GM23248 (cell line): ENCODE data around the gene WARS2. TPM values are rescaled to one million over a fixed set of nuclear protein-coding genes. Genes with fewer than 3 reads are reported as not detected.

Experiments
- DNase-seq: peaks from one replicate; pipeline ENCODE4 v3.0.0-alpha.2; 2015
- H2AFZ ChIP-seq: fragments of 200-600 bp; sonication (generic); 2 replicates; pipeline ENCODE4 v1.6.1; 2016; ENCODE audit warnings: antibody characterized with exemption
- H3F3A ChIP-seq: fragments of 200-600 bp; sonication (generic); 2 replicates; pipeline ENCODE4 v1.6.1; 2016; ENCODE audit warnings: mild to moderate bottlenecking, antibody characterized with exemption, mixed run types; ENCODE audit not compliant: insufficient read depth
- H3K27ac ChIP-seq: fragments of 200-600 bp; sonication (generic); 2 replicates; pipeline ENCODE4 v1.5.1; 2016; ENCODE audit warnings: mild to moderate bottlenecking
- H3K27me3 ChIP-seq: fragments of 200-600 bp; sonication (generic); replicated peaks from 2 replicates; pipeline ENCODE4 v1.6.1; 2016; ENCODE audit warnings: mild to moderate bottlenecking; ENCODE audit not compliant: insufficient read depth
- H3K36me3 ChIP-seq: fragments of 200-600 bp; sonication (generic); 2 replicates; pipeline ENCODE4 v1.6.1; 2016; ENCODE audit warnings: low read depth, mild to moderate bottlenecking
- H3K4me1 ChIP-seq: fragments of 200-600 bp; sonication (generic); 2 replicates; pipeline ENCODE4 v1.6.1; 2016; ENCODE audit warnings: mild to moderate bottlenecking; ENCODE audit not compliant: insufficient read depth
- H3K4me2 ChIP-seq: fragments of 200-600 bp; sonication (generic); one replicate; pipeline ENCODE4 v1.6.1; 2016; ENCODE audit warnings: mild to moderate bottlenecking; ENCODE audit not compliant: unreplicated experiment
- H3K4me3 ChIP-seq: fragments of 200-600 bp; sonication (generic); 2 replicates; pipeline ENCODE4 v1.5.1; 2016; ENCODE audit warnings: mild to moderate bottlenecking
- H3K79me2 ChIP-seq: fragments of 200-600 bp; sonication (generic); 2 replicates; pipeline ENCODE4 v1.6.1; 2016; ENCODE audit warnings: mild to moderate bottlenecking; ENCODE audit not compliant: insufficient read depth
- H3K9ac ChIP-seq: fragments of 200-600 bp; sonication (generic); 2 replicates; pipeline ENCODE4 v1.6.1; 2016; ENCODE audit warnings: mild to moderate bottlenecking
- H3K9me2 ChIP-seq: fragments of 200-600 bp; sonication (generic); 2 replicates; pipeline ENCODE4 v1.6.1; 2016; ENCODE audit warnings: mixed run types, mild to moderate bottlenecking, moderate library complexity; ENCODE audit not compliant: insufficient read depth
- H3K9me3 ChIP-seq: fragments of 200-600 bp; sonication (generic); one replicate; pipeline ENCODE4 v1.6.1; 2017; ENCODE audit warnings: low read depth
- H4K20me1 ChIP-seq: fragments of 200-600 bp; sonication (generic); 2 replicates; pipeline ENCODE4 v1.6.0; 2016; ENCODE audit not compliant: insufficient read depth
- EZH2 ChIP-seq: fragments of 200-600 bp; sonication (generic); IDR thresholded peaks from 2 replicates; pipeline ENCODE4 v1.6.1; 2018; ENCODE audit warnings: antibody characterized with exemption, mild to moderate bottlenecking; ENCODE audit not compliant: insufficient read depth, poor library complexity, severe bottlenecking
- EZH2phosphoT487 ChIP-seq: fragments of 200-600 bp; sonication (generic); IDR thresholded peaks from 2 replicates; pipeline ENCODE4 v1.6.1; 2018; ENCODE audit warnings: antibody characterized with exemption, moderate library complexity, mild to moderate bottlenecking, low read depth; ENCODE audit not compliant: insufficient read depth
- WGBS, 2 experiments: methylation state at CpG; one replicate each; pipeline ENCODE4 v1.1.6; 2015 to 2017; ENCODE audit warnings: low lambda C conversion rate in 2 of 2, low coverage in 1 of 2; ENCODE audit errors: missing lambda C conversion rate in 2 of 2; 5-methylcytosine and 5-hydroxymethylcytosine counted together
- in situ Hi-C: fragments of 300-500 bp; cut with MboI; formaldehyde crosslinking; loops from 2 replicates; pipeline ENCODE4 v1.15.0; 2020
- polyA plus RNA-seq: library from polyadenylated mRNA; unstranded; fragments of >200 nt; fragmentation: Nextera tagmentation; extraction: Ambion mirVana; gene quantifications from 2 replicates; pipeline ENCODE4 v1.2.1, GENCODE V29; 2016
- total RNA-seq: library from RNA; depleted of rRNA; stranded (reverse); fragments of >200 nt; shearing (Covaris generic); gene quantifications from 2 replicates; pipeline ENCODE4 v1.2.3, GENCODE V29; 2014

Gene WARS2
- total and polyA plus RNA-seq, 2 experiments from 2014 or later = 7.9 to 13.8 TPM

DNA sequence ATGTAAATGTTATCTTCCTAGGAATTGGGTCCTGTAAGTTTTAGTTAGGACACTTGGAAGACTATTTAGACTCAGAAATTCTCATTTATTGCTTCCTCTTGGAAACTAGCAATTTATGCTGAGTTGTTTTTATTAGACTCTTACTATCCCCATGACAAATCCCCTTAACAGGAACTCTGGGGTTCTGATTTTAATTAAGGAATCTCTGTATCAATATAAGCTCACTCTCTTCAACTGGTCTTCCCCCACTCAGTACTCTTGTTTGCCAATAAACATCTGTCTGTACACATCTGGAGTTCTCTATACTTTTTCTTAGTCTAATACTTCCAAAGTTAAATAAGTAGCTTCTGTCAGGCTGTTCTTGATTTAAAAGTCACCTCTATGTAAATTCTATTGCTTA lies 88.2 kb downstream of the WARS2 start:
- TF ChIP-seq EZH2 (no peak), EZH2phosphoT487 (no peak)
- Histone ChIP-seq H3K79me2 (no peaks in the 10 kb centered on the region), H3K9me3 (no peaks in the 10 kb centered on the region), H3K4me1 (peaks cover 8% of the 10 kb centered on the region), H3K9me2 (no peaks in the 10 kb centered on the region), H3K9ac (no peak overlapping the region), H3F3A (peaks cover 8% of the 10 kb centered on the region; the same call in 1 of the 2 replicates), H3K27ac (no peak overlapping the region), H2AFZ (no peak overlapping the region), H3K4me2 (no peak overlapping the region), H4K20me1 (no peaks in the 10 kb centered on the region), H3K4me3 (no peak overlapping the region), H3K27me3 (no peaks in the 10 kb centered on the region), H3K36me3 (no peaks in the 10 kb centered on the region)
- in situ Hi-C loops = no loop called here
- no peak for DNase-seq

DNA sequence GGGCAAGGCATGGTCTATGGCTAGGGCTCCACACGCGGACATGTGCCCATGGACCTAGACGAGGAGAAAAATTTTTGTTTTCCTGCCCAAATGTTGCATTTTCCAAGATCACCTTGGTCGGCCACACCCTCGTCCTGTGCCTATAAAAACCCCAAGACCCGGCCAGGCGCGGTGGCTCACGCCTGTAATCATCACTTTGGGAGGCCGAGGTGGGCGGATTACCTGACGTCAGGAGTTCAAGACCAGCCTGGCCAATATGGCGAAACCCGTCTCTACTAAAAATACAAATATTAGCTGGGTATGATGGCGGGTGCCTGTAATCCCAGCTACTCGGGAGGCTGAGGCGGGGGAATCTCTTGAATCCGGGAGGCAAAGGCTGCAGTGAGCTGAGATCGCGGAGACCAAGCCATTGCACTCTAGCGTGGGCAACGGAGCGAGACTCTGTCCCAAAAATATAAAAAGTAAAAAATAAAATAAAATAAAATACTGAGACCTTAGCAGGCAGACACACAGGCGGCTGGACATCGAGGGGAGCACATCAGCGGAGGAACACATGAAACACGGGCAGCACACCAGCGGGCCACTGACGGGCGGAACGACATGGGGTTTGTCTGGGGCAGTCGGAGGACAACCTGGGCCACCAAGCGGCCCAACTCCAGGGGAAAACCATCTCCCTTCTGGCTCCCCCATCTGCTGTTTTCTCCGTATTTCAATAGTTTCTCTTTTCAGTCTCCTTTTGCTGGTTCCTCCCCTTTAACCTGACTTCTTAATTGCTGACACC lies 91.6 kb downstream of the WARS2 start:
- 96 to 97% methylated on average over 31 to 34 of the region's 34 CpGs for WGBS, 2 experiments
- Histone ChIP-seq H3K4me3 (no peak overlapping the region), H3K9me2 (no peaks in the 10 kb centered on the region), H3K27ac (no peak overlapping the region), H3K4me2 (no peak overlapping the region), H3F3A (peaks cover 31% of the 10 kb centered on the region), H3K9me3 (no peaks in the 10 kb centered on the region), H3K4me1 (peaks cover 27% of the 10 kb centered on the region), H3K79me2 (no peaks in the 10 kb centered on the region), H3K9ac (no peak overlapping the region), H3K36me3 (no peaks in the 10 kb centered on the region), H3K27me3 (no peaks in the 10 kb centered on the region), H4K20me1 (no peaks in the 10 kb centered on the region), H2AFZ (no peak overlapping the region)
- TF ChIP-seq EZH2phosphoT487 = no peak
- no peak for TF ChIP-seq EZH2
- no peak for DNase-seq
- in situ Hi-C loops = no loop called here

DNA sequence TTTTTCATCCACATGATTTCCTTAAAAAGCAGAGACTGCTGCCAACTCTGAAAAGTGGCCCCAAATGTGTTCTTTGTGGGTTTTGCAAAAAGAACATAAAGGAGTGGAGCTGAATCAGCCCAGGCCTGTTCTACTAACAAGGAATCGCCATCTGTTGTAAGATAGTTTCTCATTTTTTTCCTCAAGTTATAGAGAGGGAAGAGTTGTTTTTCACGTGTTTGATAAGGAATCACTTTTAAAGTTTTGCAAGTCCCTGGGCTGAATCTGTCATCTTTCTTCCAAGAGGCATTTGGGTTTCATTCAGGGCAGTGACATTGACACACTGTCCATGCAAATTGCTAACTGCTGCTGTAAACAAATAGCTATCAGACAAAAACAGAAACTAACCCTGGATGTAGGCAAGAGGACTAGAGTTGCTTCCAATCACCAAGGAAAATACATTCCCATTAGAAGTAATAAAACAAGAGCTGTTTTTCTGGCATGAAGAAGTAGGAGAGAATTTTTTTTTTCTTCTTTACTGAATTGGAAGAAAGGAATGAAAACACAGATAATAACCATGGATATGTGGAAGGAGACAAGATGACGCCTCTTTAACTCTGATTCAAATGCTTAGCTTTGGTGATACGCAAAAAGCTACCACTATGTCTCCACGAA lies 93.5 kb downstream of the WARS2 start:
- peaks cover 27% of the 10 kb centered on the region for H3K4me1 ChIP-seq
- no peaks in the 10 kb centered on the region for H3K27me3 ChIP-seq
- H3K27ac ChIP-seq = peak overlapping the region; percentile 98
- H3K79me2 ChIP-seq = no peaks in the 10 kb centered on the region
- TF ChIP-seq EZH2phosphoT487 (no peak), EZH2 (no peak)
- H3K9ac ChIP-seq = peak overlapping the region; percentile 86
- H3K9me2 ChIP-seq = no peaks in the 10 kb centered on the region
- peak overlapping the region; percentile 83 for H3K4me2 ChIP-seq
- peak; percentile 88 for DNase-seq
- no peaks in the 10 kb centered on the region for H3K36me3 ChIP-seq
- H4K20me1 ChIP-seq = no peaks in the 10 kb centered on the region
- in situ Hi-C loops = no loop called here
- H3F3A ChIP-seq = peaks cover 31% of the 10 kb centered on the region
- WGBS, 2 experiments = 4 to 11% methylated on average over 5 of the region's 5 CpGs
- peak overlapping the region; percentile 65 for H3K4me3 ChIP-seq
- H3K9me3 ChIP-seq = no peaks in the 10 kb centered on the region
- peak overlapping the region; percentile 73 for H2AFZ ChIP-seq

DNA sequence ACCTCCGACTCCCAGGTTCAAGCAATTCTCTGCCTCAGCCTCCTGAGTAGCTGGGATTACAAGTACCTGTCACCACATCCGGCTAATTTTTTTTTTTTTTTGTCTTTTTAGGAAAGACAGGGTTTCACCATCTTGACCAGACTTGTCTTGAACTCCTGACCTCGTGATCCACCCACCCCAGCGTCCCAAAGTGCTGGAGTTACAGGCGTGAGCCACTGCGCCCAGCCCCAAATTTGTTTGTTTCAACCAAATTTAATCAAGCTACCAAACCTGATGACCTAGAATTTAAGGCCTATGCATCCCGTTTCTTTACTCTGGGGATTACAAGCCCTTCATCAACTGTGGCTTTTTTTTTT lies 94.0 kb downstream of the WARS2 start:
- Histone ChIP-seq H3K9ac (peak overlapping the region; percentile 86), H3K4me3 (peak overlapping the region; percentile 65), H4K20me1 (no peaks in the 10 kb centered on the region), H2AFZ (peak overlapping the region; percentile 73), H3K9me2 (no peaks in the 10 kb centered on the region), H3K4me2 (peak overlapping the region; percentile 83), H3K79me2 (no peaks in the 10 kb centered on the region), H3F3A (peaks cover 31% of the 10 kb centered on the region), H3K36me3 (no peaks in the 10 kb centered on the region), H3K9me3 (no peaks in the 10 kb centered on the region), H3K27ac (peak overlapping the region; percentile 98), H3K4me1 (peaks cover 27% of the 10 kb centered on the region), H3K27me3 (no peaks in the 10 kb centered on the region)
- WGBS, 2 experiments = 47 to 54% methylated on average over 7 of the region's 7 CpGs
- TF ChIP-seq EZH2 (no peak), EZH2phosphoT487 (no peak)
- no peak for DNase-seq
- in situ Hi-C loops = no loop called here
